HepG2 (cell line): Measurements from ENCODE around the gene PEX3. TPM values are rescaled to one million over a fixed set of nuclear protein-coding genes. Genes with fewer than 3 reads are reported as not detected.

Experiments used
- ARID2 ChIP-seq: sonication (generic); formaldehyde crosslinking; IDR thresholded peaks from 2 replicates; pipeline ENCODE4 v1.8.1; 2022; ENCODE audit warnings: mild to moderate bottlenecking, missing genetic modification reagents, borderline replicate concordance
- CREB1 ChIP-seq, 2 experiments: fragments of 450-650 bp in 1 of 2; IDR thresholded peaks; 2 replicates each; pipeline ENCODE4 v1.6.1; 2016 to 2017; ENCODE audit warnings: control low read depth in 1 of 2, mild to moderate bottlenecking in 1 of 2, missing compliant biosample characterization in 1 of 2, missing genetic modification characterization in 1 of 2
- FOSL2 ChIP-seq: sonication (generic); formaldehyde crosslinking; IDR thresholded peaks from 2 replicates; pipeline ENCODE4 v1.4.0; 2020; ENCODE audit warnings: missing genetic modification reagents
- JUN ChIP-seq: sonication (generic); formaldehyde crosslinking; IDR thresholded peaks from 2 replicates; pipeline ENCODE4 v1.4.0; 2020; ENCODE audit warnings: mild to moderate bottlenecking, missing genetic modification reagents
- KDM4B ChIP-seq: sonication (generic); formaldehyde crosslinking; IDR thresholded peaks from 2 replicates; pipeline ENCODE4 v1.4.0; 2020; ENCODE audit warnings: missing genetic modification reagents
- MAFF ChIP-seq: IDR thresholded peaks from 2 replicates; pipeline ENCODE4 v1.6.1; 2011; ENCODE audit warnings: low read depth, low read length, improper control_type of control experiment
- PHF20 ChIP-seq: sonication (generic); formaldehyde crosslinking; IDR thresholded peaks from 2 replicates; pipeline ENCODE4 v1.5.0; 2020; ENCODE audit warnings: mild to moderate bottlenecking, missing genetic modification reagents
- RARG ChIP-seq: sonication (generic); formaldehyde crosslinking; IDR thresholded peaks from 2 replicates; pipeline ENCODE4 v1.4.0; 2020; ENCODE audit warnings: low read depth, mild to moderate bottlenecking, missing genetic modification reagents
- ZBTB42 ChIP-seq: sonication (generic); formaldehyde crosslinking; IDR thresholded peaks from 2 replicates; pipeline ENCODE4 v1.5.0; 2020; ENCODE audit warnings: mild to moderate bottlenecking, missing genetic modification reagents
- ZFP36L1 ChIP-seq: sonication (generic); formaldehyde crosslinking; IDR thresholded peaks from 2 replicates; pipeline ENCODE4 v1.8.0; 2022; ENCODE audit warnings: mild to moderate bottlenecking, missing genetic modification reagents, moderate library complexity
- ZNF33B ChIP-seq: sonication (generic); formaldehyde crosslinking; IDR thresholded peaks from 2 replicates; pipeline ENCODE4 v1.5.1; 2020; ENCODE audit warnings: mild to moderate bottlenecking, missing genetic modification reagents
- ZNF34 ChIP-seq: sonication (generic); formaldehyde crosslinking; IDR thresholded peaks from 2 replicates; pipeline ENCODE4 v1.4.0; 2020; ENCODE audit warnings: mild to moderate bottlenecking, missing genetic modification reagents, borderline replicate concordance
- ZNF878 ChIP-seq: sonication (generic); formaldehyde crosslinking; IDR thresholded peaks from 2 replicates; pipeline ENCODE4 v1.8.1; 2023; ENCODE audit warnings: mild to moderate bottlenecking, missing genetic modification reagents, moderate library complexity
- ZSCAN9 ChIP-seq: IDR thresholded peaks from 2 replicates; pipeline ENCODE4 v1.6.1; 2016; ENCODE audit warnings: borderline replicate concordance
- polyA plus RNA-seq, 8 experiments: library from polyadenylated mRNA; depleted of rRNA in 3 of 8; stranded (reverse) in 7 of 8; unstranded in 1 of 8; fragments of >200 nt; fragmentation: Illumina TruSeq in 4 of 8; extraction: Trizol in 4 of 8; gene quantifications; 2 replicates each; pipeline versions ENCODE4 v1.2.1 to v1.2.3, GENCODE V29; 2011 to 2016; ENCODE audit warnings: low read depth in 4 of 8, missing spikeins in 1 of 8, mixed read lengths in 1 of 8; ENCODE audit not compliant: insufficient read depth in 1 of 8
- total RNA-seq, 5 experiments: library from RNA; depleted of rRNA; stranded (reverse); fragments of >200 nt; fragmentation: Illumina TruSeq; extraction: Trizol; gene quantifications; 2 replicates each; pipeline ENCODE4 v1.2.3, GENCODE V29; 2016; ENCODE audit warnings: low read depth in 1 of 5
- TF ChIP-seq, protein P1 (sequence below): sonication (generic); formaldehyde crosslinking; IDR thresholded peaks from 2 replicates; pipeline ENCODE4 v1.4.0; 2020; ENCODE audit warnings: missing genetic modification reagents
- TF ChIP-seq, protein P2 (sequence below): sonication (generic); formaldehyde crosslinking; IDR thresholded peaks from 2 replicates; pipeline ENCODE4 v1.9.0; 2022; ENCODE audit warnings: missing genetic modification reagents, mild to moderate bottlenecking, borderline replicate concordance
- TF ChIP-seq, protein P3 (sequence below): IDR thresholded peaks from 2 replicates; pipeline ENCODE4 v1.6.1; 2016; ENCODE audit warnings: control low read depth
- TF ChIP-seq, protein P4 (sequence below): sonication (generic); formaldehyde crosslinking; conservative IDR thresholded peaks from 2 replicates; pipeline ENCODE4 v1.5.0; 2020; ENCODE audit warnings: missing genetic modification reagents
- TF ChIP-seq, protein P5 (sequence below): sonication (generic); formaldehyde crosslinking; IDR thresholded peaks from 2 replicates; pipeline ENCODE4 v1.5.0; 2020; ENCODE audit warnings: missing genetic modification reagents
- TF ChIP-seq, protein P6 (sequence below): sonication (generic); formaldehyde crosslinking; IDR thresholded peaks from 2 replicates; pipeline ENCODE4 v1.5.0; 2020; ENCODE audit warnings: mild to moderate bottlenecking, missing genetic modification reagents

The PEX3 gene
- total and polyA plus RNA-seq, 2 of the 13 experiments (the other 11 are each of a cell fraction or from before 2014, with no cell fraction given) = 30.9 to 40.8 TPM

DNA sequence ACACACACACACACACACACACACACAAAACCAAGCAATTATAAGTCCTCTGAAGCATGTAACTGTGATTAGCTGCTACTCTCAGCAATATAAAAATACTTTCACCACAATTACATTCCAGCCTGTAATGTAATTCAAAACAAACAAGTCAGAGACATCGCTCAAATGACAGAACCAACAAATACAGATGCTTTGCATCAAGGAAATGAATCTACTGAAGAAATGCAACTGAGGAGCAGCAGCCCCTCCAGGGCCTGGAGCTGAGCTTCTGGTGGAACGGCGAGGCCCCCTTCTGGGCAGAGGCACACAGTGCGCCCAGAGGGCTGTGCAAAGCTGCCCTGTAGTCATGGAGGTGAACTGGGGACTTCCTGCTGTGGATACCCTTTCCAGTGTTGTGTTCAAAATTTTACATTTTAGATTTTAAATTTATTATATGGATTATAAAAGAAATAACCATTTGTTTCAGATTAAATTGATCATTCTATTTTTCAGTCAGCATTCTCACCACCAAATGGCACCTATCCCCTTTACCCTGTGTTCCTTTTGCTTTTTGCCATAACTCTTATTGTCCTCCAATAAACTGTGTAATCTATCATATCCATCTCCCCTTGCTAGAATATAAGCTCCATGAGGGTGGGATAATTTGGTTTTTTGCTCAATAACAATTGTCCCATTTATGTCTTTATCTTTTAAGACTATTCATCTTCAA is 23.3 kb upstream of the PEX3 start (continued):
- TF ChIP-seq, protein P1, sequence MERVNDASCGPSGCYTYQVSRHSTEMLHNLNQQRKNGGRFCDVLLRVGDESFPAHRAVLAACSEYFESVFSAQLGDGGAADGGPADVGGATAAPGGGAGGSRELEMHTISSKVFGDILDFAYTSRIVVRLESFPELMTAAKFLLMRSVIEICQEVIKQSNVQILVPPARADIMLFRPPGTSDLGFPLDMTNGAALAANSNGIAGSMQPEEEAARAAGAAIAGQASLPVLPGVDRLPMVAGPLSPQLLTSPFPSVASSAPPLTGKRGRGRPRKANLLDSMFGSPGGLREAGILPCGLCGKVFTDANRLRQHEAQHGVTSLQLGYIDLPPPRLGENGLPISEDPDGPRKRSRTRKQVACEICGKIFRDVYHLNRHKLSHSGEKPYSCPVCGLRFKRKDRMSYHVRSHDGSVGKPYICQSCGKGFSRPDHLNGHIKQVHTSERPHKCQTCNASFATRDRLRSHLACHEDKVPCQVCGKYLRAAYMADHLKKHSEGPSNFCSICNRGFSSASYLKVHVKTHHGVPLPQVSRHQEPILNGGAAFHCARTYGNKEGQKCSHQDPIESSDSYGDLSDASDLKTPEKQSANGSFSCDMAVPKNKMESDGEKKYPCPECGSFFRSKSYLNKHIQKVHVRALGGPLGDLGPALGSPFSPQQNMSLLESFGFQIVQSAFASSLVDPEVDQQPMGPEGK (CRISPR knock-in tag) = no peak
- TF ChIP-seq ZBTB42 (CRISPR knock-in tag) = no peak
- TF ChIP-seq ZNF878 (CRISPR knock-in tag) = no peak
- TF ChIP-seq, protein P2, sequence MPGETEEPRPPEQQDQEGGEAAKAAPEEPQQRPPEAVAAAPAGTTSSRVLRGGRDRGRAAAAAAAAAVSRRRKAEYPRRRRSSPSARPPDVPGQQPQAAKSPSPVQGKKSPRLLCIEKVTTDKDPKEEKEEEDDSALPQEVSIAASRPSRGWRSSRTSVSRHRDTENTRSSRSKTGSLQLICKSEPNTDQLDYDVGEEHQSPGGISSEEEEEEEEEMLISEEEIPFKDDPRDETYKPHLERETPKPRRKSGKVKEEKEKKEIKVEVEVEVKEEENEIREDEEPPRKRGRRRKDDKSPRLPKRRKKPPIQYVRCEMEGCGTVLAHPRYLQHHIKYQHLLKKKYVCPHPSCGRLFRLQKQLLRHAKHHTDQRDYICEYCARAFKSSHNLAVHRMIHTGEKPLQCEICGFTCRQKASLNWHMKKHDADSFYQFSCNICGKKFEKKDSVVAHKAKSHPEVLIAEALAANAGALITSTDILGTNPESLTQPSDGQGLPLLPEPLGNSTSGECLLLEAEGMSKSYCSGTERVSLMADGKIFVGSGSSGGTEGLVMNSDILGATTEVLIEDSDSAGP = no peak
- TF ChIP-seq RARG (CRISPR knock-in tag) = no peak
- TF ChIP-seq ZFP36L1 (CRISPR knock-in tag) = no peak
- TF ChIP-seq, protein P3, sequence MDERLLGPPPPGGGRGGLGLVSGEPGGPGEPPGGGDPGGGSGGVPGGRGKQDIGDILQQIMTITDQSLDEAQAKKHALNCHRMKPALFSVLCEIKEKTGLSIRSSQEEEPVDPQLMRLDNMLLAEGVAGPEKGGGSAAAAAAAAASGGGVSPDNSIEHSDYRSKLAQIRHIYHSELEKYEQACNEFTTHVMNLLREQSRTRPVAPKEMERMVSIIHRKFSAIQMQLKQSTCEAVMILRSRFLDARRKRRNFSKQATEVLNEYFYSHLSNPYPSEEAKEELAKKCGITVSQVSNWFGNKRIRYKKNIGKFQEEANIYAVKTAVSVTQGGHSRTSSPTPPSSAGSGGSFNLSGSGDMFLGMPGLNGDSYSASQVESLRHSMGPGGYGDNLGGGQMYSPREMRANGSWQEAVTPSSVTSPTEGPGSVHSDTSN = no peak
- TF ChIP-seq CREB1 (IDR thresholded peaks at IDR 0.05) = no peak
- no peak for TF ChIP-seq CREB1 (CRISPR knock-in tag; IDR thresholded peaks at IDR 0.05)
- peak; percentile 48; the same call in 1 of the 2 replicates for TF ChIP-seq FOSL2 (CRISPR knock-in tag)
- TF ChIP-seq ZNF33B (CRISPR knock-in tag) = peak; percentile 50; the same call in 1 of the 2 replicates
- TF ChIP-seq, protein P4, sequence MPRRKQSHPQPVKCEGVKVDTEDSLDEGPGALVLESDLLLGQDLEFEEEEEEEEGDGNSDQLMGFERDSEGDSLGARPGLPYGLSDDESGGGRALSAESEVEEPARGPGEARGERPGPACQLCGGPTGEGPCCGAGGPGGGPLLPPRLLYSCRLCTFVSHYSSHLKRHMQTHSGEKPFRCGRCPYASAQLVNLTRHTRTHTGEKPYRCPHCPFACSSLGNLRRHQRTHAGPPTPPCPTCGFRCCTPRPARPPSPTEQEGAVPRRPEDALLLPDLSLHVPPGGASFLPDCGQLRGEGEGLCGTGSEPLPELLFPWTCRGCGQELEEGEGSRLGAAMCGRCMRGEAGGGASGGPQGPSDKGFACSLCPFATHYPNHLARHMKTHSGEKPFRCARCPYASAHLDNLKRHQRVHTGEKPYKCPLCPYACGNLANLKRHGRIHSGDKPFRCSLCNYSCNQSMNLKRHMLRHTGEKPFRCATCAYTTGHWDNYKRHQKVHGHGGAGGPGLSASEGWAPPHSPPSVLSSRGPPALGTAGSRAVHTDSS (CRISPR knock-in tag) = no peak
- TF ChIP-seq, protein P5, sequence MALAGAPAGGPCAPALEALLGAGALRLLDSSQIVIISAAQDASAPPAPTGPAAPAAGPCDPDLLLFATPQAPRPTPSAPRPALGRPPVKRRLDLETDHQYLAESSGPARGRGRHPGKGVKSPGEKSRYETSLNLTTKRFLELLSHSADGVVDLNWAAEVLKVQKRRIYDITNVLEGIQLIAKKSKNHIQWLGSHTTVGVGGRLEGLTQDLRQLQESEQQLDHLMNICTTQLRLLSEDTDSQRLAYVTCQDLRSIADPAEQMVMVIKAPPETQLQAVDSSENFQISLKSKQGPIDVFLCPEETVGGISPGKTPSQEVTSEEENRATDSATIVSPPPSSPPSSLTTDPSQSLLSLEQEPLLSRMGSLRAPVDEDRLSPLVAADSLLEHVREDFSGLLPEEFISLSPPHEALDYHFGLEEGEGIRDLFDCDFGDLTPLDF (CRISPR knock-in tag) = no peak
- peak; percentile 70; the same call in 1 of the 2 replicates for TF ChIP-seq KDM4B (CRISPR knock-in tag)
- TF ChIP-seq JUN (CRISPR knock-in tag) = no peak
- no peak for TF ChIP-seq ZNF34
- TF ChIP-seq ZSCAN9 (CRISPR knock-in tag) = 0 out of 2 replicates have a peak, but pooled peaks have one; percentile 56
- TF ChIP-seq PHF20 (CRISPR knock-in tag) = no peak
- no peak for TF ChIP-seq MAFF
- TF ChIP-seq, protein P6, sequence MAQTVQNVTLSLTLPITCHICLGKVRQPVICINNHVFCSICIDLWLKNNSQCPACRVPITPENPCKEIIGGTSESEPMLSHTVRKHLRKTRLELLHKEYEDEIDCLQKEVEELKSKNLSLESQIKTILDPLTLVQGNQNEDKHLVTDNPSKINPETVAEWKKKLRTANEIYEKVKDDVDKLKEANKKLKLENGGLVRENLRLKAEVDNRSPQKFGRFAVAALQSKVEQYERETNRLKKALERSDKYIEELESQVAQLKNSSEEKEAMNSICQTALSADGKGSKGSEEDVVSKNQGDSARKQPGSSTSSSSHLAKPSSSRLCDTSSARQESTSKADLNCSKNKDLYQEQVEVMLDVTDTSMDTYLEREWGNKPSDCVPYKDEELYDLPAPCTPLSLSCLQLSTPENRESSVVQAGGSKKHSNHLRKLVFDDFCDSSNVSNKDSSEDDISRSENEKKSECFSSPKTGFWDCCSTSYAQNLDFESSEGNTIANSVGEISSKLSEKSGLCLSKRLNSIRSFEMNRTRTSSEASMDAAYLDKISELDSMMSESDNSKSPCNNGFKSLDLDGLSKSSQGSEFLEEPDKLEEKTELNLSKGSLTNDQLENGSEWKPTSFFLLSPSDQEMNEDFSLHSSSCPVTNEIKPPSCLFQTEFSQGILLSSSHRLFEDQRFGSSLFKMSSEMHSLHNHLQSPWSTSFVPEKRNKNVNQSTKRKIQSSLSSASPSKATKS (CRISPR knock-in tag) = no peak
- TF ChIP-seq ARID2 = no peak; the same call in 1 of the 2 replicates
